Hepatic stellate cell (primary cell): ENCODE measurements around the gene LGALS3BP.

Experiments used
- DNase-seq: peaks from one replicate; pipeline ENCODE4 v3.0.0; 2011; ENCODE audit warnings: low spot score

The LGALS3BP gene

GRCh38 chr17:79012563-79013134, 32.9 kb upstream of the LGALS3BP start:
- DNase-seq, result no peak

GRCh38 chr17:79011451-79012147, 31.9 kb upstream of the LGALS3BP start:
- no peak for DNase-seq

GRCh38 chr17:79010304-79010646, 30.6 kb upstream of the LGALS3BP start:
- no peak for DNase-seq

- DNase-seq, result peak; percentile 96
Observed at GRCh38 chr17:79009397-79010303, 29.9 kb upstream of the LGALS3BP start, which contains the start of gene CANT1. Gene CANT1 (minus strand): TSS chr17:79009764. CDS start chr17:78997622, 12,142 bp downstream.

- DNase-seq, result no peak
Observed at GRCh38 chr17:79008666-79009387, 29.1 kb upstream of the LGALS3BP start.

GRCh38 chr17:79007504-79008381, 28.0 kb upstream of the LGALS3BP start:
- DNase-seq, result no peak

GRCh38 chr17:79006794-79007503, 27.2 kb upstream of the LGALS3BP start:
- no peak for DNase-seq

GRCh38 chr17:79006046-79006445, 26.3 kb upstream of the LGALS3BP start:
- DNase-seq, result no peak

- no peak for DNase-seq
Observed at GRCh38 chr17:79005063-79005861, 25.5 kb upstream of the LGALS3BP start.

- no peak for DNase-seq
Observed at GRCh38 chr17:79003661-79004411, 24.1 kb upstream of the LGALS3BP start.

- DNase-seq, result no peak
Observed at GRCh38 chr17:79002796-79003593, 23.3 kb upstream of the LGALS3BP start.

- no peak for DNase-seq
Observed at GRCh38 chr17:79002291-79002690, 22.6 kb upstream of the LGALS3BP start.

- no peak for DNase-seq
Observed at GRCh38 chr17:79001190-79002020, 21.7 kb upstream of the LGALS3BP start.

- no peak for DNase-seq
Observed at GRCh38 chr17:79000396-79001189, 20.9 kb upstream of the LGALS3BP start.

- DNase-seq, result no peak
Observed at GRCh38 chr17:78999947-79000395, 20.2 kb upstream of the LGALS3BP start.

- no peak for DNase-seq
Observed at GRCh38 chr17:78999056-78999768, 19.5 kb upstream of the LGALS3BP start.
